ENCODE results near the gene CDKN2A.
A peak's percentile ranks its signal among the peaks of the same experiment; 100 is the strongest.

Gene CDKN2A

GRCh38 chr9:21935631-21936030 is 58.6 kb downstream of the CDKN2A start:
- no peak for DNase-seq

GRCh38 chr9:21933865-21934264 is 60.3 kb downstream of the CDKN2A start:
- no peak for DNase-seq

- DNase-seq: no peak
Measured at GRCh38 chr9:21933281-21933680, 60.9 kb downstream of the CDKN2A start.

GRCh38 chr9:21931428-21931827 is 62.8 kb downstream of the CDKN2A start:
- DNase-seq: no peak

- no peak for DNase-seq
Measured at GRCh38 chr9:21927752-21928151, 66.4 kb downstream of the CDKN2A start.

GRCh38 chr9:21923694-21924093 is 70.5 kb downstream of the CDKN2A start:
- DNase-seq: peak; percentile 4

- peak; percentile 41 for DNase-seq
Measured at GRCh38 chr9:21919377-21920362, 74.5 kb downstream of the CDKN2A start.

All from hematopoietic multipotent progenitor cell treated with erythropoietin and hydrocortisone succinate and interleukin-3 and kit ligand, for 8 days (in vitro differentiated cells).